Hematopoietic multipotent progenitor cell treated with erythropoietin and hydrocortisone succinate and interleukin-3 and kit ligand, for 4 days (in vitro differentiated cells): ENCODE measurements around the gene GRM8.
"Not testable (repeated sequence)": the region's sequence is repeated elsewhere in the genome, so short reads cannot be mapped to it uniquely, and the experiment has no call there.

ENCODE experiments used
- DNase-seq: peaks from one replicate; pipeline ENCODE4 v3.0.0-alpha.2; 2015

The GRM8 gene

DNA sequence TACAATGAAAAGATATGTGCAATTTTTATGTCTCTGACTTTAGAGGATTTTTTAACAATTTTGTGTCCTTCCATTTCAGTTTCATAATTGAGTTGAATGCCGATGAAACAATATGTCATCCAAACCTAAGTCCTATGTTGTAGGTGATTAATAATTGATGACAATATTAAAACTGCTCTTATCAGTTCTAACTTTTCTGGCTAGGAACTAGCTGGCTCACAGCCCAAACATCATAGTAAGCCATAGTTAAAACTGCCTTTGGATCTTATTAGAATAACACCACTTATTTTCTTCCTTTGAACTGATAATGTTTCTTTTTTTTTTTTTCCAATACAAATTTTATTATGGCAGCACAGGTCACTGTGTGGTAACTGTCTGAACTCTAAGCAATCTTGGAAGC is 230.9 kb downstream of the GRM8 start:
- no peak for DNase-seq

DNA sequence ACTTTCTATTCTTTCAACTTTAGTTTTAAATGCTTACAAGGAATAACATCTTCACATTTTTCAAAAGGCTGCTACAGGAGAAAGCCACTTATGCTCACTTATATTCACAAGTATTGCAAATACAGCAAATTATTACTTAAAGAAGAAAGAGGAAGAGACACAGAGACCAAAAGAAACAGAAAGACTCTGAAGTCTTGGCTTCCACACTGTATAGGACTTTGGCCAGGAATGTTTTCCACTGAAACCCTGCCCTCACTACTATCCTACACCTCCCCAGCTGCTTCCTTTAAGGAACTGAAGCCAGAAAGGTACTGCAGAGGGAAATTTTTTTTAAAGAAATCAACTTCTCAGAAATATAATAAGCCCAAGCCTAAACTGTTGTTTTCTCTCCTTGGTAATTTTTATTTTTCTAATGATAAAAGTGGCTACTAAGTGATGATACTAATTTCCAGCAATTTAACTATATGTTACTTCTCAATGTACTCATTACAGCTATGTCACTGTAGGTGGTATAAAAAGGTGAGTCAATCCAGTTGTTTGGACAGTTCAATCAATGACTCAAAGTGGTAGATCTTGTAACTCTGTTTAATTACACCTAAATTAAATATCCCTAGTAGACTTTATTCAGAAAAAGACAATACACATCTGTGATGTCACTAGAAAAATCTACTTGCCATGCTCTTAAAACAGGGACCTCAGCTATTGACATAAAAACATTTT is 231.6 kb downstream of the GRM8 start:
- no peak for DNase-seq

DNA sequence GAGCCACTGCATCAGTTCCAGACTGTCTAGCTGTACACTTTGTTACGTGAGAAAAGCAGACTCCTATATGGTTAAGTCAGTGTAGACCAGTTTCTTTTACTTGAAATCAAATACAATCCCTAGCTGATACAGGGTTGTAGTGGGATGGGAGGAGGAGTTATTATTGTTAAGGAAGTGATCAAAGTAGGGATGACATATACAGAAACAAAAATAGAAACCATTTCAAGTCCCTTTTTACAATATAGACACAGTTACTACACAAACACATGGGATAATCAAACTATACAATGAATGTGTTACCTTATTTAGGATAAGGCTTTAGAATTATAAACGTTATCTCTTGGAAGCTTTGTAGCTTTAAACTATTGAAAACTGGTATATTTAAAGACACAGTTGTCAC is 233.9 kb downstream of the GRM8 start:
- no peak for DNase-seq

DNA sequence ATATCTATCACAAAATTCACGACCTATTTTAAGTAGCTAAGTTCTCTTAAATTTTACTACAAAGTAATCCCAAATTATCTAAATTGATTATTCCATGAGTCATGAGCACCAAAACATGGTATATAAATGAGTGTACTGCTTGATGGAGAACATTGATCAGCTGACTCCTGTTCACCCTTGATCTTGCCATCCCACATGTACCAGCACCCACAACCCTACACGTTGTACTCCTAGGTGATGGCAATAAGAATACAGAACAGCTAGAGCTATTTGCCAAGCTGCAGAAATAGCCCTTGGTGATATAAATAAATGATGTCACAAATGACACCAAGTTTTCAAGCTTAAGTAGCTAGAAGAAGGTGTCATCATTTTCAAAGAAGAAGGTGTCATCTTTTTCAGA is 235.5 kb downstream of the GRM8 start:
- DNase-seq = no peak

DNA sequence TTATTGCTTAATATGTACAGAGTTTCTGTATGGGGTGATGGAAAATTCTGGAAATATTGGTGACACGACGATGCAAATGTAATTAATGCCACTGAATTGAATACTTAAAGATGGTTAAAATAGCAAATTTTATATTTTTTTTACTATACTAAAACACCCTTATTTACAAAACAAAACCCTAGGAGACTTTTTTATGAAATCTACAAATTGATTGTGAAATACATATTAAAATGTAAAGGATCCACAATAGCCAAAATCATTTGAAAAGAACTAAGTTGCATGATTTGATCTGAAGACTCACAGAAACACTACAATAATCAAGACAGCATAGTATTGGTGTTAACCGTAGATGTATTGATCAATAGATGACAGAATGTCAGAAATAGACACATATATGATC is 252.0 kb downstream of the GRM8 start:
- no peak for DNase-seq

DNA sequence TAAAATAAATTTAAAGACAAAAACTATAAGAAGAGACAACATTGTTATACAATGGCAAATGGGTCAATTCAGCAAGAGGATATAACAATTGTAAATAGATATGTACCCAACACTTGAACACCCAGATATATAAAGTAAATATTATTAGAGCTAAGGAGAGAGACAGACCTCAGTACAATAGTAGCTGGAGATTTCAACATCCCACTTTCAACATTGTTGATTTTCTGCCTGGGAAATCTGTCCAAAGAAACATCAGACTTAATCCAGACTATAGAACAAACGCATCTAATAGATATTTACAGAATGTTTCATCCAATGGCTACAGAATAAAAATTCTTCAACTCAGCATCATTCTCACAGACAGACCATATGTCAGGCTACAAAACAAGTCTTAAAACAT is 256.1 kb downstream of the GRM8 start:
- no peak for DNase-seq

DNA sequence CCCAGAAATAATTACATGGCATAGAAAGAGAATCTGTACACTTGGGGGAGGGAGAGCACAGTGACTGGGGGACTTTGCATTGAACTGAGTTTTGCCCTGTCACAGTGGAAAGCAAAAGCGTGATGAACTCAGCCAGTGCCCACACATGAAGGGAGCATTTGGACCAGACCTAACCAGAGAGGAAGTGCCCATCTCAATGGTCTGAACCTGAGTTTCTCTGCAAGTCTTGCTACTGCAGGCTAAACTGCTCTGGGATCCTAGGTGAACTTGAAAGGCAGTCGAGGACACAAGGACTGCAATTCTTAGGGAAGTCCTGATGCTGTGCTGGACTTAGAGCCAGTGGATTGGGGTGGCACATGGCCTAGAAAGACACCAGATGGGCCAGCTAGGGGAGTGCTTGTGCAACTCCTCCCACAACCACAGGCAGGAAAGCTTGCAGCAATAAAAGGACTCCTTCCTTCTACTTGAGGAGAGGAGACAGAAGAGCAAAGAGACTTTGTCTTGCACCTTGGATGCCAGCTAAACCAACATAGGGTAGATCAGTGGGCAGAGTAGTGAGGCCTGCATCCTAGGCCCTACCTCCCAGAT is 259.0 kb downstream of the GRM8 start:
- DNase-seq = peak; percentile 1

DNA sequence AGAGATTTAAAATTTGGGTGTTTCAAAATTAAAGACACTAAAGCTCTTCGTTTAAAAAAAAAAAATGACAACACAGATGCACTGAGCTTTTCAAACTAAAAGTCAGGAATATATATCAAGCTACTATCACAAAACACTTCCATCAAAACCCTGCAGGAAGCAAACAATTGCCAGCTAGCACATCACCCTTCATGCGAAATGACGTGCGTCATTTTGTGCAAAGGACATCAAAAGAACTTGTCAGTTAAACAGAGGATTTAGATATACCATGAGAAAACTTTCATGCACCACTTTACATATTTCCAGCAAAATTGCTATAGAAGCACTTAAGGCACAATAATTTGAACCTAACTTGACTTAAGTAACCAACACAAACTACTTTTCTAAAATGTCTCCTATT is 264.7 kb downstream of the GRM8 start:
- no peak for DNase-seq

DNA sequence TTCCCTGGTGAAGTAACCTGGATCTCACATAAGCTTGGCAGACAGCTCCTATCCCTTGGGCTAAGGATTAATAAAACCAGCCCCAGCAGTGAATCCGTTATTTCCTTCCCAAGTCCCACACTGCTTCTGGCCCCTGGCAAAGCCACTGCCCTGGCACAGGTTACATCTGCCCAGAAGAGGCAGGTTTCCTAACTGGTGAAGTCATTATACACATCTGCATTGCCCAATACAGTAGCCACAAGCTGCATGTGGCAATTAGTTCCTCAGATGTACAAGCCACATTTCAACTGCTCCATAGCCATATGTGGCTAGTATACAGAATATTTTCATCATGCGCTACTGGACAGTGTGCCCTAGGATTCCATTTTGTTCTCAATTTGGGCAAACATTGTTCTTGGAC is 273.0 kb downstream of the GRM8 start:
- peak; percentile 12 for DNase-seq

DNA sequence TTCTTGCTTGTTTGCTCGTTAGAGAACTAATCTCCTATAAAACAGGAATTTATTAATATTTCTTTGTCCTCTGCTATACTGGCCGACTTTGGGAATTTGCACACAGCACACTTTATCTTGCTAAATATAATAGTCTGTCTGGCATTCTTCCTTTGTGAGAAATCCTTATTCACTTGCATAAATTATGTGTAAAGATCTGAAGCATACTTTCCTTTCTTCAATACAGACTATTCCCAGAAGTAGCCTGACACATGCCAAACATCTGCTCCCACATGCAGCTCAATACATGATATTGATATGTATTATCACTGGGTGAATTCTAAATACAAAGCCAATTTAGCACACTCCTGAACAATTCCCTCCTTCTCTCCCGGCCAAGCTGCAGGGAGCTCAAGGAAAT is 273.9 kb downstream of the GRM8 start:
- no peak for DNase-seq

DNA sequence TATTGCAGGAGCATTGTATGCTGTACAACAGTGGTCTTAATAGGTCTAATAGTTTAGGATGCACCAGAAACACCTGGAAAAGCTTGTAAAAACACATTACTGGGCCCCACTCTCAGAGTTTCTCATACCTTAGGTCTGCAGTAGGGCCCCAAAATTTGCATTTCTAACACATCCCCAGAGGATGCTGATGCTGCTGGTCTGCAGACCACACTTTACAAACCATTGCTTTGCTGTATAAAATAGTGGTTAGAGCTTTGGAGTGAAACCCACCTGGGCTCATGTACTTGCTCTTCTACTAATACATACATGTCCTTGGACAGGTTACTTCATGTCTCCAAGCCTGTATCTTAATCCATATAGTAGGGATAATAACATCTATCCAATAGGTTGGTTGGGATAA is 279.7 kb downstream of the GRM8 start:
- DNase-seq = no peak

DNA sequence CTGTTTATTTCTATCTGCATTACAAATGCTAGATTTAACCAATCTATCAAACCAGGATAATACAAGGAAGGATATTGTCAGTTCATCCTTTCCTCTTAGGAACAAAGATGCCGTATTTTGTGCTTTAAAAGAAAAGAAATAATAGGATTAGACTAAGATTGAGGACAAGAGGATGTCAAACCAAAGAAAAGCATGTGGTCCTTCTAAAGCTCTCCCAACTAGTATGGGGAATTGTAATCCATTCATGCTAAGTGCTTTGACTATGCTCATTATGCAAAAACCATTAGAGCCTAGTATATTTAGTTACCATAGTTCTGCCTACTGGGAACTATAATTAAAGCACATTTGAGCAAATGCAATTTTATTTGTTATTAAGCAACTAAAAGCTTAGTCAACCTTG is 280.2 kb downstream of the GRM8 start:
- no peak for DNase-seq

DNA sequence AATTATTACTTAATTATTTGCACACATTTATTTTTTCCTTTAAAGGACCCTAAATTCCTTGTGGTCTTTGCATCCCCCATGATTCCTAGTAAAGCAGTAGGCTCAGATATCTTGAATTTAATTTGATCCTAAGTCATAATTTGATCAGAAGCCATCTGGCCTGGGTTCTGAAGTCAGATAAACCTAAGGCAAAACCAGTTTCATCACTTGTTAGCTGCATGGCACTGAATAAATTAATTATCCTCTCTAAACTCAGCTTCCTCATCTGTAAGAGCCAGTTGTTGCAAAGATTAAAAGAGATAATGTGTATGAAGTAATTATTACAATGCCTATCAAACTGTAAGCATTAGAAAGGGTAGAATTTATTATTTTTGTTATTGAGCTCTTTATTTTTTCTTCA is 293.1 kb downstream of the GRM8 start:
- DNase-seq = no peak

DNA sequence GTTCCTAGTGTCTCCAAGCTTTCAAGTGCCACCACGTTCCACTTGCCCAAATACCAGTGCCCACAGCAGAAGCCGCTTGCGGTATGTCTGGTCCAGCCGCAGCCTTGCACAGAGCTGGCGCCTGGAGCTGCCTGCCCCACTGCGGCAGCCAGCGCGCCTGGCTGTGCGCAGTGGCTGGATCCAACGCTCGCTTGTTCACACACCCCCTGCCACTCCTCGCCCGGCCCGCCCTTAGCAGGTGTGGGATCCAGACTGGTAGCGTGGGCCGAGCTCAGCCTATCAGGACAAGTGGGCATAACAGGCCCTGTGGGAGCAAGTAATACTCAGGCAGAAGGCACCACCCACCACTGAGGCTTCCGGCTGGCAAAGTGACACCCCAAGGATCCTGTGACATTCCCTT is 294.4 kb downstream of the GRM8 start:
- no peak for DNase-seq

DNA sequence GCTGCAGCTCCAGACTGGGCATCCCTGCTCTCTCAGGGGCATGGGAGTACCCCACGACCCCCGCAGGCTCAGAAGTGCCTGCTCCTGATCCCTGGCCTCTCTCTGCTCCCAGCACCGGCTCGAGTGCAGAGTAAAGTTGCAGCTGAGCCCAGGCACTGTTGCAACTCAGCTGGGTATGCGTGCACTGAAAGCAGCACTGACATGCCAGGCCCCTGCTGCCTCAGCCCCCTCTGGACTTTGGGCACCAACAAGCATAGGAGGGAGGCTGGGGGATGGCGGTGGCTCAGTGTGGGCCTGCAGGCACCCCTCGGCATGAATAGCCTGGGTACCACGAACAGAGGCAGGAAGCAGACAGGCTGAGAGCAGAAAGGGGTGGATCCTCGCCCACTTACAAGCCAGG is 295.3 kb downstream of the GRM8 start:
- DNase-seq = no peak

DNA sequence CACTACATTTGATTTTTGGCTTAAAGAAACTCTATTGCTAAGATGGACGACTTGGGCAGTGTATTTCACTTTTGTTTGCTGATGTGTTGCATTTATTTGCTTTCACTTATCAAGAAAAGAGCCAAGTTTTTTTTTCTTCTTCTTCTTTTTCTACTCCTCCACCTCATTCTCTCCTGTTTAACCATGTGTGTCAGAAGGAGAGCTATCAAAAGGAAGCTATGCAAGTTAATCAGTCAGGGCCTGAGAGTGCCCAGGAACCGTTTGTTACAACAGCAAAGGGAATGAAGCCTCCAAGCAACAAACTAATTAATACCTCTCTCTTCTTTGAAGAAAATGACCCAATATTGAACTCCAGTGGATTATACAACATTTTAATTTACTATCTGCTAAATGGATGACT is 299.3 kb downstream of the GRM8 start:
- no peak for DNase-seq

DNA sequence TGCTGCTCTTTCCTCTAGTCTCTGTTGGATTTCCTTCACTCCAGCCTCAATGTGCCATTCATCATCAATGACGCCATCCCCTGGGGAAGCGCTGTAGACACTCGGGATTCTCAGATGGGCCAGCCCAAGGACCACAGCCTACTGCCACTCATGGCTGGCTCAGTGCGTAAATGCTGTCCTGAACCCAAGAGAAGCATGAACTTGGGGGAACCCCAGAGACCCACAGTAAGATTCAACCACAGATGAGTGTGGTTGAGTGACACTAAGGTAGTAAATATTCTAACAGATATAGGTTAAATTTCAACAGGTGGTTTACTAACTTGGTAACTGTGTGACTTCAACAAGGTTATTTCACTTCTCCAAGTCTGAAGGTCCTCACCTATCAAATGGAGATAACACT is 304.1 kb downstream of the GRM8 start:
- DNase-seq = no peak

DNA sequence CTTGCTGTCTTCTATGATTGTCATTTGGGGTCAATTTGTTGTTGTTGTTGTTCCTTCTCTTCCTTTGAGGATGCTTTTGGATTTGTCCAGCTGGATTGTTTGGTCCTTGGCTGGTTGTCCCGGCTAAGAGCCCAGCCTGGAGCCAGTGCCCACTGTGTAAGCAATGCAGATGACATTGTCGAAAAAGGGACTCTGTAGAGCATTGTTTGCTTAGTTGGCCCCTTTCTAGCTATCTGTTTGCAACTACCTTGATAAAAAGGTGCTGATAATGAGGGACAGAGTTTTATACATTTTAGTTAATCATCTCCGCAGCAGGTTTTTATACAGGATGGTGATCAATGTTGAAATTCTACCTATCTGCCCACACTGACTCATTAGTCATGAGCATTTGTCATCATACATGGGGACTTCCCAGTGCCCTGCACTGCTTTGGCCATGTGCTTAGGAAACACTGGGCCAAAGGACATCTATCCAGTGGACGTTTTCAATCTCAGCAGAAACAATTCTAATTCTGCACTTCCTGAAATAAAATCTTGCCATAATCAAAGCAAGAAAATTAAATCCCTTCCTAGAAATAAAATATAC is 311.9 kb downstream of the GRM8 start:
- no peak for DNase-seq

DNA sequence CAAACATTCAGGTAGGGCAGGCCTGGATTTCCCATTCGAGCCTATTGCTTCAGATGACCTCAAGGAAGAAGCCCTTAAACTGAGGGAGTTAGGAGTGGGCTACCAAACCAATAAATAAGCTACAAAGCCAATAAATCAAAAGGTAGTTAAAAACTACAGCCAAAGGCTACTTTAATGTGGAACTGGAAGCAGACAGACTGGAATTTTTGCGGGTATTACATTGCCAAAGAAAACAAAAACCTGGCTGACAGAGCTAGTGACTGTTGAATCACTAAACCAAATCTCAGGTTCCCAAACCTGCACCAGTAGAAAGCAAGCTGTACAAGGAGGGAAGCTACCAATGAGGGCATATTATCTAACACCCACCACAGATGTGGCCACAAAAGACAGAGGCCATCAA is 315.6 kb downstream of the GRM8 start:
- no peak for DNase-seq

DNA sequence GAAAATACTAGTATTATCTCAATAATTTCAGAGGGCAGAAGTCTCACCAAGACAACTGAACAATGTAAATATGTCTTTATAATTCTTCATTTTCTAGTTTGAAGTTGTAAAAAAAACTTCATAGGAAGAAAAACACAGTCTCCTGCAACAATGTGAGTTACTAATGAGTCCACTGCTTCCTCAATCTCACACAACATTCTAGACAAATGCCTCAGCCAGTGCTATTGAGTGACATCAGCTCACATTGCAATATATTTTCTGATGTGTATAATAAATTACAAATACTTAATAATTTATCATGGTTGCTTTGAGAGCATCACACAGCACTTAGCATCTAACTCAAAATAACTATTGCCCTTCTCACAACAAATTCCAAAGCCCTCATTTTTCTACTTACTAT is 321.2 kb downstream of the GRM8 start:
- no peak for DNase-seq

DNA sequence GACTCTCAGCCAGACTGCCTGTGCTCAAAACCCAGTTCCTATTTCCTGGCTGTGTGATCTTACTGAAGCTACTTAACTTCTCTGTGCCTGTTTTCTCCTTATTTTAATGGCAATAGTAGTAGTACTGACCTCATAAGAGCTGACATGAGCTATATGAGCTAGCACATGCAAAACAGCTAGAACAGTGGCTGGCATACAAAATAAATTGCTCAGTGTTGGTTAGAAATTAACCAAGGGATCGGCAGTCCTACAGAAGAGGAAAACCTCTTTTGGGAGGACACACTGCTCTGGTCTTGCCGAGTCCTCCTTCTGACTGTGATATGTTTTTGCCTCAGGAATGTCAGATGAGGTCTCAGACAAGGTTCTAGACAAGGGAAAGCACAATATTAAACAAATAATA is 322.6 kb downstream of the GRM8 start:
- DNase-seq = no peak

DNA sequence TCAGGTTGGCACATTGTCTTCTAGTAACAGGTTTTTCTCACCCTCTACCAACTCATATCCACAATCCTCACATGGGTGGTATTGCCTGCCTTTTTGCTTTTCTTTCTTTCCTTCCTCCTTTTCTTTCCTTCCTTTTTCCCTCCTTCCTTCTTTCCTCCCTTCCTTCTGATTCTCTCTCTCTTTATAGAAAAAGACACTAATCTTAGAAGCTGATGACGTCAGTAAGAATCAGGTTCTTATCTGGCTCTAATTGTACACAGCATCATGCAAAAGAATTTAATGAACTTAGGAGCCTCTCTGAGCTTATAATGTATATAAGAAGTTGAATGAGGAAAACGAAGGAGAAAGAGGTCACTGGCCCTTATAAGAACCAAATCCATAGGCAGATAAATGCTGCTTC is 328.3 kb downstream of the GRM8 start:
- DNase-seq = no peak

DNA sequence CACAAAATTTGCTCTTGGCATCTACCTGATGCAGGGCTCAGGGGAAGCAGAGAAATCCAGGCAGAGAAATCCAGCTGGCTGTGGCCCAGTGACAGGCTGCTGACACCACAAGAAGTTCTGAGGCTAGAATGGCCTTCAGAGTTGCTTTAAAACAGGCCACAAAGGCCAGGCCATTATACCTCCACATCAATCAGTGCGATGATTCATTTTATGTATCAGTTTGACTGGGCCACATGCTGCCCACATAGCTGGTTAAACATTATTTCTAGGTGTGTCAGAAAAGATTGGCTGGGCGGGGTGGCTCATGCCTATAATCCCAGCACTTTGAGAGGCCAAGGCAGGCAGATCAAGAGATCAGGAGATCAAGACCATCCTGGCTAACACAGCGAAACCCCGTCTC is 341.1 kb downstream of the GRM8 start:
- DNase-seq = not testable (repeated sequence)

DNA sequence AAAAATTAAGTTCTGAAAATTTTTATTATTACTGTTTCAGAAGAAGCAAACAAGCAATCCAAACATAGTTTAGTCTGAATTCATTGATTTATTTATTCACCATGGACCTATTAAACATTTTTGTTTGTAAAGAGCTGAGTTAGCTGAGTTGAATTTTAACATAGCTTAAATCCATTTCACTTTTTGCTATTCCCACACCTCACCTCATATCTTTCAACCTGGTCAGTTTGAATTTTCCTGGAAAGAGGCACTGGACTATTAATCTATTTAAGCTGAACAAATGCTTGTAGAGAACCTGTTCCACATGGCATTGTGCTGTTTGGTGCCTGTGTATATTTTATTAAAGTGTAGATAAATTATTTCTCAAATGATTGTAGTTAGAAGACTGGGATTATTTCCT is 344.2 kb downstream of the GRM8 start:
- not testable (repeated sequence) for DNase-seq

DNA sequence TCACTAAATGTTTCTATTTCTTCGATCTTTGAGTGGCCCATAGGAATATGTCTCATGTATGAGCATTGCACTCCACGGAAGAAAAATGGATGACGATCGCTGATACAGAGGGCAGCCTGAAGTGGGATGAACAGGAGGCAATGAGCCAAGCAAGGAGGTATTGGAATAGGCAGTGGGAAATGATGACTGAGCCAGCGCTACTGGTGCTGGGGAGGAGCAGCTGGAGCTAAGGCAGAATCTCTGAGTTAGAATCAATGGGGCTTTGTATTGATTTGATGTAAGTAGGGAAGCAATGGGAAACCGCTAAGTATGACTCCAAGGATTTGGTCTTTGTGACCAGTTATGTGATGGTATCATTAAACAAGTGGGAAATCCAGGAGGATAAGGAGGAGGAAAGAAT is 345.1 kb downstream of the GRM8 start:
- DNase-seq = not testable (repeated sequence)
